NCI-H1930 (cell line): ENCODE results near the gene CTU1.

ENCODE experiments used
- DNase-seq, 2 experiments: peaks; one replicate each; lab custom pipeline; 2025; lab: John Stamatoyannopoulos, UW

CTU1 gene

DNA sequence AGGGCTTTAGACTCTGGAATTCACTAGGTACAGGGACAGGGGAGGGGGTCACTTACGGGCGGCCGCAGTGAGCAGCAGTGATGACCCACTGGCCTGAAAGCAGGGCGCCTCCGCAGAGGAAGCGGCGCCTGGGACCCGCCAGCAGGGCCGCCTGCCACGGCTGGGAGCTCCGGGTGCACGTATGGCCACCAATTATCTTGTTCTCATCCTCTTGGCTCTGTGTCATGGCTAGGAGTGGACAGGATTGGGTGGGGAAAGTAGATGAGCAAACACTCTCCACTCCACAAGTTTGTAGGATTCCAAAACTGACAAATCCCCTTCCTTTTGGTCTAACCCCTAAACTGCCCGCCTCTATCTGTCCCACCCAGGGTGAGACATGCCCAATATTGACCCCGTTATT lies 26.7 kb downstream of the CTU1 start:
- DNase-seq = no peak

DNA sequence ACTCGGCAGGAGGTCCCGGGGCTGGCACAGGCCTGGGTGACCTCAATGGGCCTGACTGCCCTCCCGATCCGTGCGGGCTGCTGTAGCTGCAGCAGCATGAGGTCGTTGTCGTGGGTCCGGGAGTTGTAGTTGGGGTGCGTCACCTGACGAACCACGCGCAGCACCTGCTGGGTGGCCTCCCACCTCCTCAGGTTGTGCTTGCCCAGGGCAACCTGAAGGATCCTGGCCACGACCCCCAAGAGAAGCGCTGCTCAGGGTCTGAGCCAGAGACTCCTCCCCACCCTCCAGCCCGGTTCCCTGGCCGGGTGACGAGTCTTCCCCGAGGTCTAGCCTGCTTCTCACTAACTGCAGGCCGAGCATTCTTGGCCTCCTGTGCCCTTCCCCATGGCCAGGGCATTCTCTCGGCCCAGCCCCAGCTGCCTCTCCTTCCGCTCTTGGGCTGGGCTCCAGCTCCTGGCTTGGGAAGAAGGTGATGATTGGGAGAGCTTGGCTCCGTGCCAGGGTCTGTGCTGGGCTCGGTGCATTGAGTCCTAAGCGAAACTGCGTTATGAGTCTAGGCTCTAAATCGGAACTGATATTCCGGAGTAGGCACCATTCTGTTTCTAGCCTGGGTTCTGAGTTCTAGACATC lies 28.6 kb downstream of the CTU1 start:
- no peak for DNase-seq

DNA sequence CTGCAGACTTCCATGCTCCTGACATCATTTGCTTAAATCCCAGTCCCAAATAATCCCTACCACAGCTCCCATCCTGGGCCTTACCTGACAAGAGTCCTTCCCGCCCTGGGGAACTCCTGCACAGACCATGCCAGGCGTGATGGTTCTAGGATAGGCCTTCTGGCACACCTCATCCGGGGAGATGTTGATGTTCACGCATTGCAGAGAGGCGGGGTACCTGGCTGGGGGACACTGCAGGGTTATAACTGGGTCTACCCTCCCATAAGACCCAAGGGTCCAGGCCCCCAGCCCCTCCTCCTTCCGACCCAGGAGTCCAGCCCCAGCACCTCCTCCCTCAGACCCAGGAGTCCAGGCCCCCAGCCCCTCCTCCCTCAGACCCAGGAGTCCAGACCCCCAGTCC lies 29.5 kb downstream of the CTU1 start:
- no peak for DNase-seq

DNA sequence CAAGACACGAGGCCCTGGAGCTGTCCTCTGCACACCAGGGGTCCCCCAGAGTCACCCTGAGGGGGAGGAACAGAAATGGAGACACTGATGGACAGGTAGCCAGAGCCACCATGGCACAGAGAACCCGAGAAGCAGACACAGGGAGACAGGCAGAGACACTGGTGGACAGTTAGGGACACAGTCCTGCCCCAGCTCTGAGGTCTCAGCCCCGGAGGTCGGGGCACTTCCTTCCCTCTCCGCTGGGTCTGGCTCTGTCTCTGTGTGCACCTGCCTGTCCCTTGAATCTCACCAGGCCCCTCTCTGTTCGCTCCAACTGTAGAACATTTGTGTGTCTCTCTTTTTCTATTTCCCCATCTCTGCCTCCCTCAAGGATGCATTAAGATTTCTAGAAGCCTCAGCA lies 30.1 kb downstream of the CTU1 start:
- no peak for DNase-seq

DNA sequence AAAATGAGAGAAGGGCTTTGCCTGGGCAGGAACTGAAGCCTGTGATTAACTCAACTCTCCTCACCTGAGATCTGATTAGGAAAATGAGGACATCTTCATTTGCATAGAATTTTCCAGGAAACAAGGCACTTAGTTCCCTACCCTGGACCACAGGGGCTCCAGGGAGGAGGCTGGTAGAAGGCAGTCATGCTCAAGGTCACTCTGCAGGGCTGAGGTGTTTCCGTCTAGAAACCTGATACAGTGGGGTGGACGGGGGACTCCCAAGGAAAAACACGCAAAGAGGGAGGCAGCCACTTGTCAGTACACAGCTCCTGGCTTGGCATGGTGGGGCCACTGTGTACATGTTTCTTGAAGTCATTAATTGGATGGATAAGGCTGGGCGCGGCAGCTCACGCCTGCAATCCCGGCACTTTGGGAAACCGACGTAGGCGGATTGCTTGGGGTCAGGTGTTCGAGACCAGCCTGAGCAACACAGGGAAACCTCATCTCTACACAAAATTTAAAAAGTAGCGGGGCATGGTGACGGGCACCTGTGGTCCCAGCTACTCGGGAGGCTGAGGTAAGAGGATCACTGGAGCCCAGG lies 31.5 kb downstream of the CTU1 start:
- DNase-seq = no peak

DNA sequence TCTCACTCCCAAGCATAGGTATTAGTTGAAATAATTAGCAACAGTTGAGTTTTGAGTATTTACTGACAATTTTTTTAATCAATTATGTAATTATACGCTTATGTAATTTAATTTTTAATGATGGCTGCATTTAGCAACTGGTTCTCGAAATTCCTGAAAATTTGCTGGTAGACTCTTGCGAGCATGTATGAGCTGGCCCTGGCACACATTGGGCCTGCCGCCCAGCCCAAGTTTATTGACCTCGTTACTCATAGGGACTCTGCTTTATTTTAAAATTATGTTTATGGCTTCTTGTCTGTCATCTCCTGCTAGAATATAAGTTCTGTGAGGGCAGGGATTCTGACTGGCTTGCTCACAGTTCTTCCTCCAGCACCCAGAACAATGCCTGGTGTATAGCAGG lies 32.2 kb downstream of the CTU1 start:
- no peak for DNase-seq

DNA sequence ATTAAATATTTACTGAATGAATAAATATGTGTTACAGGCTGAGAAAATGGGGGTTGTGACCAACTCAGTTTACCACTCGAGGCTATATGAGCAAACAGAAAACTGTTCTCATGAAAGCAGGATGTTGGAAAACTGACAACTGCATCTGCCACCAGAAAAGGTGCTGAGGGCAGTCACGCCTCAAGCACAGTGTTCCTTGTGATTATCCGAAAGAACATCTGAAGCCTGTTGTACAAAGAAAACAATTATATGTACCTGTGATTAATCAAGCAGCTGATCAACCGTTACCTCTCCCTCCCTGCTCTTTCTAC lies 37.2 kb downstream of the CTU1 start:
- peak in 1 of 2 experiments; percentile 60 for DNase-seq

DNA sequence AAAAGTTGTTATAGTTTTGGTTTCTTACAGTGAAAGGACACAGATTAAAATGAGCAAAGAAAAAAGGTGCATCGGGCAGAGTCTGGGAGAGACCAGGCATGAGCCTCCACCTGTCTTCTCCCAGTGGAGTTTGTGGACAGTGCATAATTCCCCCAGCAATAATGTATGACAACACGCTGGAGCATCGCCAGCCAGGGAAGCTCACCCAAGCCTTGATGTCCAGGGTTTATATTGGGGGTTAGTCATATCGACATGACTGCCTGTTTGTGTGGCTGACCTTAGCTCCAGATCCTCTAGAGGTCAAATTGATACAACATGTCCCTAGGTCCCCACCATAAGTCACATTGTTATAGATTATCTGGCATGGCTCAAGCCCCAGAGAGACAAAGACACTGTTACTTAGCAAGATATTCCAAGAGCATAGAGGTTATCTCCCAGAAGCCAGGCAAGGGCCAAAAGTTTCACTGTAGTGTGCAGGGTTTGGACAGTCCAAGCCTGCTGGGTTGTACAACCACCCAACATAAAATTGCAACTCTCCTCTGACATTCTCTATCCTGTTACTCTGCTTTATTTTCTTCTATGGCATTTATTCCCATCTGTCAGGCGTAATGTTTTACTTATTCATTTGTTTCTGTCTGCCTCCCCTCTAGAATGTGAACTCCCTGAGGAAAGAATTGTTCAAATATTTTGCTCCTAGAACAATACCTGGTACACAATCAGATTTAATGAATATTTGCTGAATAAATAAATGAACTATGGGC lies 37.7 kb downstream of the CTU1 start:
- DNase-seq = no peak

DNA sequence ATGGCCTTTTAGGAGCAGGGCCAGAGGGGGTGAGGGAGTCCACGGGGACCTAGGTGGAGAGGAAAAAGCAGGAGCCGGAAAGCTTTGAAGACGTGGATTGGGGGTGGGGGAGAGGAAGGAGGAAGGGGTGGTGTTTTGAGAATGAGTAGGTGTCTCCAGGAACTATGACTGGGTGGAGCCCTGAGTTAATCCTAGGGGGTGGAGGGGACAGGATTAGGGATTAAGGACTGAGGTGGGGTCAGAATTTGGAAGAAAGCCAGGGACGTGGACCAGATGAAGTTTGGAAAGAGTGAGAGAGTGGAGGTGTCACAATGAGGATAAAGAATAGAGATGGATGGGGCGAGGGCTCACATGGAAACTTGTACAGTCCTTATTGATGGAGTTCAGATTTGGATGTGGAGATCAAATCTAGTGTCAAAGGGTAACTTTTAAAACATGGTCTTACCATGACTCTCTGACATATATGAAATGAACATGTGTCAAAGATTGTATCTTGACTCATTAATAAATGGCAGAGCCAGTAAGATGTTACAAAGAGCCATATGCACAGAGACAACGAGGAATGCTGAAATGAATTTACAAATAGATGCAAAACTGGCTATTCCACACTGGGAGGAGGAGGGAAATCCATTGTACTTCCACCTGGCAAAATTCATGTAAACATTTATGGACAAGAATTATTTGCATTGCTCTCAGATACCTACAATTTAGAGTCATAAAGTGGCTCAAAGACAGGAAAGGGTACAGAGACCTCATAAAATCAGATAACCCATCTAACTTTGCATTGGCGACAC lies 41.6 kb downstream of the CTU1 start:
- DNase-seq = no peak

DNA sequence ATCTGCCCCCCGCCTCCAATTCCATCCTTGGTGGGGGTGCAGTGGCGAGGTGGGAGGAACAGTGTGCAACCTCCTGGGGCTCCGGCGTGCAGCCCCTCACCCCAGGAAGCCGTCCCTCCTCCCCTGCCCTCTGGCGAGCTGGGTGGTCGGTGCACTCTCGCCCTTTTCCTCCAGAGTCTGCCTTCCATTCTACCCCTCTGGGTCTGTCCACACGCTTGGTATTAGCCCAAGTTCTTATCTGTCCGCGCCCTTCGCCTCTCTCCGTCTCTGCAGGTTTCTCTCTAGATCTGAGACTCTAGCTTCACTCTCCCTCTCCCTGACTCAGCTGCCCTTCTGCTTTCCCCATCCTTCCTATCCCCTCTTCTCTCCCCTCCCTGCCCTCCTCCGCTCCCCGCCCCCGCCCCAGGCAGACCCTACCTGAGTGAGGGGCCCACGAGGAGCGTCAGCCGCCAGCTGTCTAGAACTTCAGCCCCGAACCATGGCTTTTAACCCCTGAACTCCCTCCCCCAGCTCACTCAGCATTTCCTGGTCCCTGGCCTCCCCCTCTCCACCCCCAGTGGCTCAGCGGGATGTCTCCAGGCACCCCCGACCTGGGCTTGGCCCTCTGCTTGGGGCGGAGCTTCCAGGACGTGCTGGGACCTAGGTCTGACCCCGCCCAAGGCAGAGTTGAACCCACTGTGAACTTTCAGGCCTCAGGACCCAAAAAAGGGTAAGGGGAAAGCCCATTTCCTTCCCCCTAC lies 42.8 kb downstream of the CTU1 start:
- no peak for DNase-seq

DNA sequence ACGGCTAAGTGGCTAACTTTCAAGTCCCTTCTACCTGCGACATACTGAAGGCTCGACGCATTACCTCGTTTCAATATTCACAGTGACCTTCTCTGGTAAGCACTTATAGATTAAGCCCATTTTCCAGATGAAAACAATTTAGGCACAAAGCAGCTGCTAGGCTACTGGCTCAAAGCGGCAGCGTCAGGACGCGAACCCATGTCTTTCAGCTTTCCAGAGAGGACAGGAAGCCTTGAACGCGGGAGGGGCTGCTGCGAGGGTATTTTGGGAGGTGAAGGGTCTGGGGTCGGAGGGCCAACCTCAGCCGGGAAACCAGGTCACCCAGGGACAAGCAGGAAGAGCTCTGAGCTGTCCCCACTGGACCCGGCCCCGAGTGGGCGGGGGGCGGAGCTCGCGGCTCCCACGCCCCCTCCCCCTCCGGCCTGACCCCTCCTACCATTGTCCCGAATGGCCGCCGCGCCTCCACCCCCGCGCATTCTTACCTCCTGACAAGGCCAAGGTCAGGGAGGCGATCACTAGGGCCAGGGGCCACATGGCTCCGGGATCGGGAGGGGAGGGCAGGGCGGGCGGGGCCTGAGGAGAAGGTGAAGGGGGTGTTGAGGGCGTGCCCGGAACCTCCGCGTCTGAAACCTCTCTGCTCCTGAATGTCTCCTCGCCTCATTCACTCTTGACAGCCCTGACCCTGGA lies 43.5 kb downstream of the CTU1 start, which contains the start of gene KLK13:
Gene KLK13, minus strand, starts transcription at position 559 of the 687 bp plus-strand sequence. Its CDS starts 25 bp downstream, at position 534.
- DNase-seq = no peak

DNA sequence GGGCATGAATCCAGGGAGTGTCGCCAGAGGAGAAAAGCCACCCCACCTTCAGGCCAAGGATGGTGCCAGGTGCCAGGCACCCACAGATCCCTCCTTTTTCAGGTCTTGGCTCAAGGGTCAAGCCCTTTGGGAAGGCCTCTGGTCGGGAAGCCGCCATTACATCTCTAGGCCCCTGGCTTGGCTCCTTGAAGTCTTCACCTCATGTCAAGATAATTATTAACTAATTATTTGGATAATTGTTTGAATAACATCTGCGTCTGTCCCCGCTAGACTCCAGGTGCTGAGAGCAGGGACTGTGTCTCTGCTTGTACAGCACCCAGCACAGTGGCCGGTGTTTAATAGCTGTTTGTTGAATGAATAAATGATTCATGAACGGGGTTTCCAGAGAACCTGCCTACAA lies 44.5 kb downstream of the CTU1 start:
- DNase-seq = no peak

DNA sequence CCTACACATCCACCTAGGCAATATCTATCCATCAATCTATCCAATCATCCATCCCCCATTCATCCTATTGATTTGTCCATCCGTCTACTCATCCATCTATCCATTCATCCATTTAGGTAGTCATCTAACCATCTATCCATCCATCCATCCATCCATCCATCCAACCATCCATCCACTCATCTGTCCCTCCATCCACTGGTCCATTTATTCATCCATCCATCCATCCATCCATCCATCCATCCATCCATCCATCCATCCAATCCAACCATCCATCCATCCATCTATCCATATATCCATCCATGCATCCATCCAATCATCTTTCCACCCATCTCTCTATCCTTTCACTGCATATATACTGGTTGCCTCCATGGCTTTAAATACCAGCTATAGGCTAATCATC lies 47.2 kb downstream of the CTU1 start:
- DNase-seq = no peak

DNA sequence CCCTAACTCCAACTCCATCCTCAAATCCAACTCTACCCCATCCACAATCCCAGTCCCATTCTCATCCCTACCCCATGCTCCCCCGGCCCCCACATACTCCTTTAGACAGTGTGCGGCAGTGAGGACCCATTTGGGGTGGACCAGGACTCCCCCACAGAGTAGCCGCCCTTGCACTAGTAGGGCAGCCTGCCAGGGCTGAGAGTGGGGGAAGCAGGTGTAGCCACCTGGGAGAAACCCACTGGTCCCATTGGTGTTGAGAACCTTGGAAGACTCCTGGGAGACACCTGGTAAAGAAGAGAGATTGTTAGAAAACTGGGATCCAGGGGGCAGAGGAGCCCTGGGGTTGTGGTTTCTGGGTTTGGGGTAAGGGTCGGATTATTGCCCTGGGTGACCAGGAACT lies 47.9 kb downstream of the CTU1 start:
- no peak for DNase-seq

DNA sequence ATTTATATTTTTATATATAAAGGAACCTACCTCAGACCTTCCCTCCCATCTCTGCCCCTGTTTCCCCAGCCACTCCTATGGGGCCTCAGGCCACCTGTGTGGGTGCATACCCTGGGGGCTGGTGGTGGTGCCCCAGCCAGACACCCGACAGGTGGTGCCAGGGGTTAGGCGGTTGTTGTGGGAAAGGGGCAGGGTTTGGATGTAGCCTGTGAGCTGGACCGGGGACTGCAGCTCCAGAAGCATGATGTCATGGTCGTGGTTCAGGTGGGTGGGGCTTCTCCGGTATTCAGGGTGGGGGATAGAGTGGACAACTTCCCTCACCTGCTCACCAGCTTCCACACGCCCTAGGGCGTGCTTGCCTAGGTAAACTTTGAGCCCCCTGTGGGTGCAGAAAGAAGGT lies 48.5 kb downstream of the CTU1 start:
- DNase-seq = no peak

DNA sequence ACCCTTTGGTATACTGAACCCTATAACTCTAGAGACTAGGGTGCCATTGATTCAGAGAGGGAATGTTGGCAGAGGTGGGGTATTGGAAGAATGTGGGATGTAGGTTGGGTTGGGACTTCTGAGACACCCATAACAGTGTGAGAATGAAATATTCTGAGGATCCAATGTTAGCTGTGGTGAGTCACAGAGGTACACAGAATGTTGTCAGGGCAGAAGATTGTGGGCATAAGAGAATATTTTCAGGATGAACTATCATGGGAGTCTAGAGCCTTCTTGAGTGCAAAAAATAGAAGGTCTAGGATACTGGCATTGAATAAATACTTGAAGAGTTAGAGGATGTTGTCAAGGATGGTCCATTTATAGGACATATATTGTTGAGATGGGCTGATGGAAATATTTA lies 52.3 kb downstream of the CTU1 start:
- no peak for DNase-seq
